ENCODE data around the gene GOLPH3L.

Gene GOLPH3L

DNA sequence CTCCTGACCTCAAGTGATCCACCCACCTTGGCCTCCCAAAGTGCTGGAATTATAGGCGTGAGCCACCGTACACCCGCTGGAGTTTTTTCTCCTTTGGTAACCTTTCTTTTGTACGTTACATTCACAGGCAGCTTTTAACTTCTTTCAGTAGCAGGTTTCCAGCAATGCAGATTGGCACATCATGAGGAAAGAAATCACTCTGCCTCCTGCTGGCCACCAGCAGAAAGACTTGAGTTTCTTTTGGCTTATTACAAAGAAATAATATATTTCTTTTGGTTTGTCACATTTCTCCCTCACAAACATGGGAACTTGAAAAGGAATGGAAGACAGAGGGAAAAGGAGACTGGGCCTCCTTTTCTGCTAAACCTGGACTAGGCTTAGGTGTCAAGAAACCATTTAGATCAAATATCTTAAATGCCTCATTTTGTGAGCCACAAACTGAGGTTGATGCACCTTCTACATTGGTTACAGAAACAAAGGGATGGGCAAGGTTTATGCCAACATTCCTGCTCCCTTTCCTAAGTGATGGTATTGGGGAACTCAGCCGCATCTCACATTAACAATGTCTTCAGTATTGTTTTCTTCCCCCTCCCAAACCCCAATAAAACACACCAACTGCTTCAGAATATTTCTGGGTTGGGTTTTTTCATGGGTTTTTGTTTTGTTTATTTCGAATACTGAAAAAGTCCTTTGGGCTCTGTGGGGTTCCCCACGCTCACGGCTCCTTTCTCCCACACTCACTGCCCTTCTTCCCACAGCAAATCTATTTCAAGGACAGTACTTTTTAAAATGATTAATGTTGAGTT lies 75.3 kb downstream of the GOLPH3L start:
- peak; percentile 33 for TF ChIP-seq CTCF (IDR thresholded peaks at IDR 0.05; ENCODE audit: borderline replicate concordance, control extremely low read depth, extremely low read depth, insufficient read depth, missing control alignments)
- peak; percentile 65 for DNase-seq (ENCODE audit: low spot score)
- in situ Hi-C loops (cut with MboI; ENCODE audit: low sequenced_read_pairs, unreplicated experiment), result no loop called here

DNA sequence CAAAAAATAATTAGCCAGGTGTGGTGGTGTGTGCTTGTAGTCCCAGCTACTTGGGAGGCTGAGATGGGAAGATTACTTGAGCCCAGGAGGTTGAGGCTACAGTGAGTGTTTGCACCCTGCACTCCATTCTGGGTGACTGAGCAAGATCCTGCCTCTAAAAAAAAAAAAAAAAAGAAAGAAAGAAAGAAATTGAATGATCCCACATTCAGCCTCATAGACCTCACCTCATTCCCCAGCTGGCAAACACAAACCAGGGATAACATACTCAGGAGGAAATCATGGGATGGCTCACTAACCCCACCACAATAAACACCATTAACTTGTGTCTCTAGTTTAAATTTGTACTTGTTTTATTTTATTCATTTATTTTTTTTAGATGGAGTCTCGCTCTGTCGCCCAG lies 76.0 kb downstream of the GOLPH3L start:
- in situ Hi-C loops (cut with MboI; ENCODE audit: low sequenced_read_pairs, unreplicated experiment), result no loop called here
- DNase-seq (ENCODE audit: low spot score), result no peak
- TF ChIP-seq CTCF (IDR thresholded peaks at IDR 0.05; ENCODE audit: borderline replicate concordance, control extremely low read depth, extremely low read depth, insufficient read depth, missing control alignments), result no peak

DNA sequence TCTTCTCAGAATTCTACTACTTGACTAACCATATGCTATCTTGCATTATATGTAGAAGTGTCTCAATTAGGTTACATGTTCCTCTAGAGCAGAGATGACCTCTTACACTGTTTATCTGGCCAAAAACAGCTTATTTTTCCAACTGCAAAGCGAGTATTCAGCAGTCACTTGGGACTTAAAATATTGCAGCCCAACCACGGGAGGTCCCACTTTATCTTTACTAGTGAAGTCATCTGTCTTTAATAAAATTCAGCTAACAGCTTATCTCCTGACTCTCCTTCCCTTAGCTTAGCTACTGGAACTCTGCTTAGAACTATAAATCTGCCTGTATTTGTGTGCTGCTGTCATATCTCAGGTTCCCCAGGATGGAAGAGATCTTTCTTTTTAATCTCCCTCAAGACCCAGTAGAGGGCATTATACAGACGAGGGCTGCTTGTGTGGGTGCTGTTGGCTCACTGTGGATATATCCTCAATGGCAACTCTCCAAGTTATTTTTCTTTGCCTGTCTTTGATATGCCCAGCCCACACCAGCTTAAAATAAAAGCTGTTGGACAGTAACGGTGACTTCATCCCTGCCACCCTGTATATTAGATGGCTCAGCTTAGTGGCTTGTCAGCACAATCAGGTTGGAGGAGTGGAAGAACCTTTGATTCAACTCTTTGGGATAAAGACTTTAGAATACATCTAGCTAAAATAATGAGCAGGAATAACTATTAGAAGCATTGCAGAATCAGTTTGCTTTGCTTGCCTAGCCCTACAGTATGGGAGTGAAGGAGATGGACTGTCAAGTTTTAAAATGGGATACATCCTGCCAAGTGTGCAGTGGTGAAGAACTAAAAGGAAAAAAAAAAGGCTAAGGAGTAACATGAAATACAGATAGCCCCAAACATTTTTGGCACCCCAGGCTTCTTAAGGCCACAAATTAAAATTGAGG lies 77.1 kb downstream of the GOLPH3L start:
- in situ Hi-C loops (cut with MboI; ENCODE audit: low sequenced_read_pairs, unreplicated experiment), result loop anchor here (10.0 kb wide), 1 partner anchor 55 kb away; no protein-coding TSS in a partner anchor
- TF ChIP-seq CTCF (IDR thresholded peaks at IDR 0.05; ENCODE audit: borderline replicate concordance, control extremely low read depth, extremely low read depth, insufficient read depth, missing control alignments), result no peak
- no peak for DNase-seq (ENCODE audit: low spot score)

GRCh38 chr1:150615346-150616201 lies 81.4 kb downstream of the GOLPH3L start:
- in situ Hi-C loops (cut with MboI; ENCODE audit: low sequenced_read_pairs, unreplicated experiment), result loop anchor here (10.0 kb wide), 1 partner anchor 51 kb away; no protein-coding TSS in a partner anchor
- no peak for DNase-seq (ENCODE audit: low spot score)
- no peak for TF ChIP-seq CTCF (IDR thresholded peaks at IDR 0.05; ENCODE audit: borderline replicate concordance, control extremely low read depth, extremely low read depth, insufficient read depth, missing control alignments)

GRCh38 chr1:150613061-150613920 lies 83.7 kb downstream of the GOLPH3L start:
- peak; percentile 63 for DNase-seq (ENCODE audit: low spot score)
- TF ChIP-seq CTCF (IDR thresholded peaks at IDR 0.05; ENCODE audit: borderline replicate concordance, control extremely low read depth, extremely low read depth, insufficient read depth, missing control alignments), result no peak
- in situ Hi-C loops (cut with MboI; ENCODE audit: low sequenced_read_pairs, unreplicated experiment), result loop anchor here (10.0 kb wide), 1 partner anchor 48 kb away; no protein-coding TSS in a partner anchor

All from GM13976 (cell line).